Esophagus squamous epithelium (tissue), 5 donors: Measurements from ENCODE around the gene RBFOX2. TPM values are rescaled to one million over a fixed set of nuclear protein-coding genes. Genes with fewer than 3 reads are reported as not detected.
"Not testable (repeated sequence)": the region's sequence is repeated elsewhere in the genome, so short reads cannot be mapped to it uniquely, and the experiment has no call there.

Experiments used
- DNase-seq: peaks from one replicate; lab custom pipeline; 2025; lab: John Stamatoyannopoulos, UW
- H3K27ac ChIP-seq, 4 donors: fragments of 200-600 bp; sonication (generic); one replicate each; pipeline ENCODE4 v1.5.1; 2016 to 2019; ENCODE audit warnings: mild to moderate bottlenecking in 1 of 4
- H3K27me3 ChIP-seq, 4 donors: fragments of 200-600 bp; sonication (generic); 1 replicate in 3 of 4; 2 replicates in 1 of 4; pipeline versions ENCODE4 v1.5.1 to v1.6.0; 2017 to 2021; ENCODE audit warnings: antibody characterized with exemption in 1 of 4
- H3K36me3 ChIP-seq, 3 donors: fragments of 200-600 bp; sonication (generic); one replicate each; pipeline ENCODE4 v1.5.1; 2016 to 2019
- H3K4me1 ChIP-seq, 3 donors: fragments of 200-600 bp; sonication (generic); one replicate each; pipeline ENCODE4 v1.5.1; 2017 to 2019
- H3K4me3 ChIP-seq, 4 donors: fragments of 200-600 bp; sonication (generic); 1 replicate in 3 of 4; 2 replicates in 1 of 4; pipeline ENCODE4 v1.5.1; 2016 to 2019; ENCODE audit warnings: mild to moderate bottlenecking in 2 of 4, moderate library complexity in 1 of 4
- H3K9me3 ChIP-seq, 3 donors: fragments of 200-600 bp; sonication (generic); one replicate each; pipeline ENCODE4 v1.5.1; 2016 to 2019
- CTCF ChIP-seq, 6 experiments: fragments of 450-650 bp in 4 of 6; fragments of 200-600 bp in 2 of 6; sonication (generic) in 2 of 6; IDR thresholded peaks; one replicate each; pipeline ENCODE4 v1.5.1; 2016 to 2019; ENCODE audit warnings: antibody characterized with exemption in 6 of 6, mild to moderate bottlenecking in 4 of 6, moderate library complexity in 4 of 6
- POLR2A ChIP-seq, 4 donors: fragments of 450-650 bp; IDR thresholded peaks; one replicate each; pipeline ENCODE4 v1.6.1; 2017; ENCODE audit warnings: antibody characterized with exemption in 4 of 4, mild to moderate bottlenecking in 4 of 4, moderate library complexity in 3 of 4
- WGBS, 2 donors: methylation state at CpG; one replicate each; pipeline ENCODE4 v1.1.5; 2018; 5-methylcytosine and 5-hydroxymethylcytosine counted together
- intact Hi-C: fragments of 100-400 bp; cut with DNase I; formaldehyde crosslinking; loops from one replicate; pipeline ENCODE4 v1.15.0; 2022
- total RNA-seq, 4 donors: library from RNA; depleted of rRNA; stranded (reverse); fragments of >200 nt; gene quantifications; one replicate each; pipeline ENCODE4 v1.1.0, GENCODE V29; 2016
- donor health status: DM: yes; HTN: yes; CAD: no.

RBFOX2 gene, protein sequence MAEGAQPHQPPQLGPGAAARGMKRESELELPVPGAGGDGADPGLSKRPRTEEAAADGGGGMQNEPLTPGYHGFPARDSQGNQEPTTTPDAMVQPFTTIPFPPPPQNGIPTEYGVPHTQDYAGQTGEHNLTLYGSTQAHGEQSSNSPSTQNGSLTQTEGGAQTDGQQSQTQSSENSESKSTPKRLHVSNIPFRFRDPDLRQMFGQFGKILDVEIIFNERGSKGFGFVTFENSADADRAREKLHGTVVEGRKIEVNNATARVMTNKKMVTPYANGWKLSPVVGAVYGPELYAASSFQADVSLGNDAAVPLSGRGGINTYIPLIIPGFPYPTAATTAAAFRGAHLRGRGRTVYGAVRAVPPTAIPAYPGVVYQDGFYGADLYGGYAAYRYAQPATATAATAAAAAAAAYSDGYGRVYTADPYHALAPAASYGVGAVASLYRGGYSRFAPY
- 10 to 100 TPM; 33.3 to 69.6 (median 46.3) TPM for total RNA-seq

DNA sequence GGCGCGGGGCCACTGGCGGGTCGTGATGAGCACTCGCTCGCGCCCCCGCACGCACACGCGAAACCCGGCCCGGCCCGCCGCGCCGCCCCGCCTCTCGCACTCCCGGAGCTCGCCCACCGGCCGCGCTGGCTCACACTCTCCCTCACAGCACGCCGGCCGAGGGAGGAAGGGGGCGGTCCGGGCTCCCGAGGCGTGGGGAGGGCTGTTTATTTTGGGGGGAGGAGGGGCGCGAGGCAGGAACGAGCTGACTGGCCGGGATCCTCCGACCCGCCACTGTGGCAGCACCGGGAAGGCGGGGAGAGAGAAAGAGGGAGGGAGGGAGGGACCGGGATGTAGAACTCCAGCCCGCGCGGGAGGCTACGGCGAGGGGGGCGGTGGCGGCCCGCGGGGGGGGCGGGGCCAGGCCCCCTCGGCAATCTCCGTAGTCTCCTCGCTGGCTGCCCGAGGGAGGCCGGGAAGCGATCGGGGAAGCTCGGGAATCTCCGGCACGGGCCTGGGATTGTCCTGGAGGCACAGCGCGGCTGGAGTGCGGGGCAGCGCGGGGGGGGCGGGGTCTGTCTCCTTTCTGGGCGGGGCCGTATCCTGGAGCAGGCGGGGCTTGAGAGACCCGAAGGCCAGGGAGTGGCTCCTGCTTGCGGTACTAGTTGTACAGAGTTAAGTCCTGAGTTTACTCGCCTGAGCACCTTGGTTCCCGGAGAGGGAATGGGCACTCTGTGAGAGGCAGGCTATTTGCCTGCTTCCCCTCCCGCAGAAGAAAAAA, at the start of gene RBFOX2:
RBFOX2 (minus strand) TSS at position 179 of the 760 bp plus-strand sequence. CDS start 399 bp downstream, outside the sequence.
- peak within 1 kb of the TSS; percentile 91 to 96 (median 94) for H3K27ac ChIP-seq
- H3K36me3 ChIP-seq, result peaks cover 0 to 4% (median 0%) of the 10 kb centered on the region in 3 donors
- intact Hi-C loops, result no loop called here
- H3K4me3 ChIP-seq, result peak within 1 kb of the TSS; percentile 78 to 97 (median 86)
- peaks cover 5 to 47% (median 11%) of the 10 kb centered on the region in 3 donors for H3K4me1 ChIP-seq
- H3K27me3 ChIP-seq, result no peaks in the 10 kb centered on the region
- peak; percentile 77 for DNase-seq
- WGBS, 2 donors, result 2% methylated on average over 6 to 9 of the region's 74 CpGs
- TF ChIP-seq POLR2A (IDR thresholded peaks at IDR 0.05), result peak in 1 of 4 donors; percentile 66
- TF ChIP-seq CTCF (IDR thresholded peaks at IDR 0.05), result no peak
- H3K9me3 ChIP-seq, result no peaks in the 10 kb centered on the region

DNA sequence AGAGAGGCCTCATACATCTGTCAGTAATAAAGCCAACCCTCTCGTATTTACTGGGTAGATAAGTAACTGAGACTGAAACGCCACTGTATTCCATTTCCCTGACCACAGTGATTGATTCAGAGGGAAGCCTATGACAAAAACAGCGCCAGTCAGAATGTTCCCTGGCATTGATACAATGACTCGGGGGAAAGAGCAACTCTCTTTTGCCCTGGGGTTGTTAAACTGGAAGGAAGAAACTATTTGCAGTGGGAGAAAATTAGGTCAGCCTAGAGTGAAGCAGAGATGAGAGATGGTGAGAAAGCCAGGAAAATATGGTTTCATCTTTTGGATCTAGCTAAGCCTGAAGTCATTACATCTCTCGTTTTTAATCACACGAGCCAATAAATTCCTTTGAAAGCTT, 48.6 kb upstream of the RBFOX2 start:
- H3K27me3 ChIP-seq, result no peaks in the 10 kb centered on the region
- H3K27ac ChIP-seq, result peak overlapping the region in 3 of 4 donors; percentile 10 to 44 (median 42)
- TF ChIP-seq POLR2A (IDR thresholded peaks at IDR 0.05) (no peak), CTCF (IDR thresholded peaks at IDR 0.05) (no peak)
- H3K4me3 ChIP-seq, result no peak overlapping the region
- H3K4me1 ChIP-seq, result no peaks in the 10 kb centered on the region
- WGBS, 2 donors, result 43 to 53% methylated on average over 6 of the region's 6 CpGs
- DNase-seq, result no peak
- H3K36me3 ChIP-seq, result no peaks in the 10 kb centered on the region
- intact Hi-C loops, result no loop called here
- H3K9me3 ChIP-seq, result no peaks in the 10 kb centered on the region

GRCh38 chr22:36075724-36076123, 47.1 kb upstream of the RBFOX2 start:
- Histone ChIP-seq H3K27me3 (no peaks in the 10 kb centered on the region), H3K9me3 (no peaks in the 10 kb centered on the region), H3K27ac (no peak overlapping the region), H3K4me1 (no peaks in the 10 kb centered on the region), H3K4me3 (no peak overlapping the region), H3K36me3 (no peaks in the 10 kb centered on the region)
- intact Hi-C loops, result no loop called here
- 93 to 97% methylated on average over 3 to 5 of the region's 5 CpGs for WGBS, 2 donors
- no peak for DNase-seq
- TF ChIP-seq CTCF (IDR thresholded peaks at IDR 0.05), result no peak
- TF ChIP-seq POLR2A (IDR thresholded peaks at IDR 0.05), result no peak

- Histone ChIP-seq H3K27ac (no peak overlapping the region), H3K36me3 (no peaks in the 10 kb centered on the region), H3K27me3 (no peaks in the 10 kb centered on the region), H3K4me1 (no peaks in the 10 kb centered on the region), H3K4me3 (no peak overlapping the region), H3K9me3 (no peaks in the 10 kb centered on the region)
- DNase-seq, result no peak
- TF ChIP-seq CTCF (IDR thresholded peaks at IDR 0.05), result no peak
- no peak for TF ChIP-seq POLR2A (IDR thresholded peaks at IDR 0.05)
- 76 to 87% methylated on average over 3 of the region's 5 CpGs for WGBS, 2 donors
- intact Hi-C loops, result no loop called here
Measured at GRCh38 chr22:36075230-36075629, 46.6 kb upstream of the RBFOX2 start.

DNA sequence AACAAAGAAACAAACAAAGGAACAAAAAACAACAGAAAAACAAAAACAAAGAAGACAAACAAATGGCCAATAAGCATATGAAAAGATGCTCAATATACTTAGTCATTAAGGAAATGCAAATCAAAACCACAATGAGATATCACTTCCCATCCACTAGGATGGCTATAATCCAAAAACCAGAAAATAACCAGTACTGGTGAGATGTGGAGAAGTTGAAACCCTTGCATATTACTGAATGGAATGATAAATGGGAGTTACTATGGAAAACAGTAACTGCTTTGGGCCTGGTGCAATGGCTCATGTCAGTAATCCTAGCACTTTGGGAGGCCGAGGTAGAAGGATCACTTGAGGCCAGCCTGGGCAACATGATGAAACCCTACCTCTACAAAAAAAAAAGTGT, 44.9 kb upstream of the RBFOX2 start:
- intact Hi-C loops, result no loop called here
- DNase-seq, result no peak
- H3K27me3 ChIP-seq, result no peaks in the 10 kb centered on the region
- H3K36me3 ChIP-seq, result no peaks in the 10 kb centered on the region
- 73 to 90% methylated on average over 1 of the region's 1 CpG for WGBS, 2 donors
- no peak overlapping the region for H3K4me3 ChIP-seq
- H3K27ac ChIP-seq, result no peak overlapping the region
- H3K4me1 ChIP-seq, result no peaks in the 10 kb centered on the region
- no peak for TF ChIP-seq CTCF (IDR thresholded peaks at IDR 0.05)
- no peak for TF ChIP-seq POLR2A (IDR thresholded peaks at IDR 0.05)
- no peaks in the 10 kb centered on the region for H3K9me3 ChIP-seq

GRCh38 chr22:36070645-36071044, 42.0 kb upstream of the RBFOX2 start:
- H3K36me3 ChIP-seq, intact Hi-C loops, H3K27ac ChIP-seq, H3K9me3 ChIP-seq, H3K4me3 ChIP-seq, H3K27me3 ChIP-seq, DNase-seq: not testable (repeated sequence)
- 77 to 89% methylated on average over 2 of the region's 2 CpGs for WGBS, 2 donors
- peaks cover 0 to 10% (median 8%) of the 10 kb centered on the region in 3 donors for H3K4me1 ChIP-seq
